GM23338 (cell line): ENCODE results near the gene DBNL. TPM values are rescaled to one million over a fixed set of nuclear protein-coding genes. Genes with fewer than 3 reads are reported as not detected.
A peak's percentile ranks its signal among the peaks of the same experiment; 100 is the strongest.

Experiments used
- ATAC-seq: fragments of 200-7000 bp; cut with Tn5 transposase; 3 replicates; pipeline ENCODE4 v1.9.1; 2020
- DNase-seq: peaks from one replicate; pipeline ENCODE4 v3.0.0-alpha.2; 2015; ENCODE audit warnings: low spot score
- H2AFZ ChIP-seq: fragments of 200-600 bp; sonication (generic); 2 replicates; pipeline ENCODE4 v1.8.0; 2016; ENCODE audit warnings: antibody characterized with exemption, mild to moderate bottlenecking, moderate library complexity
- H3F3A ChIP-seq: fragments of 200-600 bp; sonication (generic); replicated peaks from 2 replicates; pipeline ENCODE4 v1.8.0; 2017; ENCODE audit warnings: antibody characterized with exemption, mixed run types, low read depth
- H3K27ac ChIP-seq: fragments of 200-600 bp; sonication (generic); 2 replicates; pipeline ENCODE4 v1.6.1; 2016; ENCODE audit warnings: low read depth
- H3K27me3 ChIP-seq: fragments of 200-600 bp; sonication (generic); 2 replicates; pipeline ENCODE4 v1.8.0; 2016; ENCODE audit warnings: mild to moderate bottlenecking, mixed run types, moderate library complexity; ENCODE audit not compliant: insufficient read depth
- H3K36me3 ChIP-seq: fragments of 200-600 bp; sonication (generic); 2 replicates; pipeline ENCODE4 v1.8.0; 2016; ENCODE audit warnings: mild to moderate bottlenecking; ENCODE audit not compliant: insufficient read depth
- H3K4me1 ChIP-seq: fragments of 200-600 bp; sonication (generic); 2 replicates; pipeline ENCODE4 v1.8.0; 2016; ENCODE audit warnings: mild to moderate bottlenecking, moderate library complexity; ENCODE audit not compliant: insufficient read depth
- H3K4me2 ChIP-seq: fragments of 200-600 bp; sonication (generic); 2 replicates; pipeline ENCODE4 v1.7.1; 2017; ENCODE audit warnings: mixed run types
- H3K4me3 ChIP-seq: fragments of 200-600 bp; sonication (generic); 2 replicates; pipeline ENCODE4 v1.6.1; 2016; ENCODE audit warnings: mixed run types
- H3K79me2 ChIP-seq: fragments of 200-600 bp; sonication (generic); replicated peaks from 2 replicates; pipeline ENCODE4 v1.8.0; 2017; ENCODE audit warnings: mild to moderate bottlenecking; ENCODE audit not compliant: insufficient read depth
- H3K9me2 ChIP-seq: fragments of 200-600 bp; sonication (generic); 2 replicates; pipeline ENCODE4 v1.8.0; 2017; ENCODE audit not compliant: insufficient read depth
- H4K20me1 ChIP-seq: fragments of 200-600 bp; sonication (generic); replicated peaks from 2 replicates; pipeline ENCODE4 v1.8.0; 2017; ENCODE audit warnings: mild to moderate bottlenecking; ENCODE audit not compliant: insufficient read depth
- H3K27ac Mint-ChIP-seq: 2 replicates; pipeline ENCODE4 v1.8.0; 2020; ENCODE audit warnings: inconsistent platforms, mild to moderate bottlenecking, moderate library complexity, mixed read lengths
- H3K27me3 Mint-ChIP-seq: 3 replicates; pipeline ENCODE4 v1.8.0; 2022; ENCODE audit warnings: low read depth, mild to moderate bottlenecking, moderate library complexity, mixed read lengths, inconsistent platforms; ENCODE audit not compliant: insufficient read depth, poor library complexity
- H3K36me3 Mint-ChIP-seq: 3 replicates; pipeline ENCODE4 v1.8.0; 2021; ENCODE audit warnings: low read depth, mild to moderate bottlenecking, inconsistent platforms, moderate library complexity, mixed read lengths
- H3K4me1 Mint-ChIP-seq: 3 replicates; pipeline ENCODE4 v1.8.0; 2020; ENCODE audit warnings: mild to moderate bottlenecking, inconsistent platforms, mixed read lengths
- H3K4me3 Mint-ChIP-seq: 3 replicates; pipeline ENCODE4 v1.8.0; 2021; ENCODE audit warnings: moderate library complexity, mild to moderate bottlenecking, inconsistent platforms, mixed read lengths
- H3K9me3 Mint-ChIP-seq: 3 replicates; pipeline ENCODE4 v1.8.0; 2020; ENCODE audit warnings: moderate library complexity, mild to moderate bottlenecking, inconsistent platforms, mixed read lengths
- CTCF ChIP-seq, 2 experiments: fragments of 200-600 bp in 1 of 2; sonication (generic) in 1 of 2; conservative IDR thresholded peaks; 2 replicates each; pipeline versions ENCODE4 v1.5.1 to v1.6.1; 2016 to 2017; ENCODE audit warnings: antibody characterized with exemption in 2 of 2, low read depth in 2 of 2, mild to moderate bottlenecking in 2 of 2, moderate library complexity in 1 of 2
- ZNF462 ChIP-seq: fragments of 250-450 bp; sonication (Bioruptor Pico); IDR thresholded peaks from 2 replicates; pipeline ENCODE4 v1.5.0; 2020; ENCODE audit warnings: mild to moderate bottlenecking, moderate library complexity
- polyA plus RNA-seq: library from polyadenylated mRNA; unstranded; fragments of >200 nt; fragmentation: Nextera tagmentation; extraction: Ambion mirVana; gene quantifications from 2 replicates; pipeline ENCODE4 v1.2.1, GENCODE V29; 2016
- total RNA-seq: library from RNA; depleted of rRNA; stranded (reverse); fragments of >200 nt; shearing (Covaris generic); gene quantifications from 2 replicates; pipeline ENCODE4 v1.2.3, GENCODE V29; 2014

DBNL gene
- total and polyA plus RNA-seq, 2 experiments from 2014 or later, result 18.1 to 49.4 TPM

GRCh38 chr7:44068054-44068453 is 23.6 kb downstream of the DBNL start:
- peaks cover 28% of the 10 kb centered on the region for H3K27me3 ChIP-seq
- TF ChIP-seq CTCF (conservative IDR thresholded peaks at IDR 0.05; ENCODE audit: low read depth in 2 of 2), result 0 out of 4 replicates have a peak, but pooled peaks of 1 of the 2 experiments have one; percentile 8
- no peak for TF ChIP-seq ZNF462
- peaks cover 32% of the 10 kb centered on the region for H3K27me3 Mint-ChIP-seq
- peaks cover 29% of the 10 kb centered on the region for H3K4me1 Mint-ChIP-seq
- no peak overlapping the region for H3K4me2 ChIP-seq
- H3F3A ChIP-seq, result peaks cover 5% of the 10 kb centered on the region; the same call in 1 of the 2 replicates
- H3K4me3 ChIP-seq, result no peak overlapping the region
- no peak for DNase-seq
- no peak overlapping the region for H2AFZ ChIP-seq
- H3K79me2 ChIP-seq, result no peaks in the 10 kb centered on the region
- no peaks in the 10 kb centered on the region; the same call in 2 of the 3 replicates for H3K9me3 Mint-ChIP-seq
- no peak for ATAC-seq
- H4K20me1 ChIP-seq, result peaks cover 7% of the 10 kb centered on the region; the same call in 1 of the 2 replicates
- no peaks in the 10 kb centered on the region for H3K9me2 ChIP-seq
- H3K36me3 Mint-ChIP-seq, result peaks cover 13% of the 10 kb centered on the region
- H3K27ac ChIP-seq, result no peak overlapping the region
- H3K4me1 ChIP-seq, result peaks cover 27% of the 10 kb centered on the region
- H3K36me3 ChIP-seq, result no peaks in the 10 kb centered on the region
- H3K27ac Mint-ChIP-seq, result no peak overlapping the region
- no peak overlapping the region for H3K4me3 Mint-ChIP-seq
